ENCODE data around the gene CLDN16. TPM values are rescaled to one million over a fixed set of nuclear protein-coding genes. Genes with fewer than 3 reads are reported as not detected.

Gene CLDN16
- total RNA-seq, 2 donors from 2014 or later: not detected

- intact Hi-C loops (cut with DNase I): no loop called here
- no peak for DNase-seq (ENCODE audit: low spot score)
These were observed 42.9 kb downstream of the CLDN16 start for GRCh38 chr3:190430906-190431305.

- no peak for DNase-seq (ENCODE audit: low spot score)
- intact Hi-C loops (cut with DNase I): no loop called here
These were observed 44.3 kb downstream of the CLDN16 start for GRCh38 chr3:190432216-190432615.

GRCh38 chr3:190433626-190434025 is 45.7 kb downstream of the CLDN16 start:
- intact Hi-C loops (cut with DNase I): no loop called here

GRCh38 chr3:190435618-190436017 is 47.7 kb downstream of the CLDN16 start:
- intact Hi-C loops (cut with DNase I): loop anchor here in 1 of 2 donors (5.0 kb wide), 1 partner anchor 502 kb away; no protein-coding TSS in a partner anchor
- DNase-seq (ENCODE audit: low spot score): no peak

More at GRCh38 chr3:190433626-190434025, 45.7 kb downstream of the CLDN16 start:
- no peak for DNase-seq (ENCODE audit: low spot score)

- intact Hi-C loops (cut with DNase I): loop anchor here in 1 of 2 donors (5.0 kb wide), 1 partner anchor 501 kb away; no protein-coding TSS in a partner anchor
- DNase-seq (ENCODE audit: low spot score): no peak
These were observed 48.4 kb downstream of the CLDN16 start for GRCh38 chr3:190436331-190436730.

GRCh38 chr3:190442240-190442639 is 54.3 kb downstream of the CLDN16 start:
- no peak for DNase-seq (ENCODE audit: low spot score)
- intact Hi-C loops (cut with DNase I): no loop called here

- DNase-seq (ENCODE audit: low spot score): no peak
- intact Hi-C loops (cut with DNase I): no loop called here
These were observed 55.3 kb downstream of the CLDN16 start for GRCh38 chr3:190443257-190443656.

GRCh38 chr3:190444006-190444405 is 56.0 kb downstream of the CLDN16 start:
- no peak for DNase-seq (ENCODE audit: low spot score)
- intact Hi-C loops (cut with DNase I): no loop called here

- intact Hi-C loops (cut with DNase I): no loop called here
- no peak for DNase-seq (ENCODE audit: low spot score)
These were observed 56.7 kb downstream of the CLDN16 start for GRCh38 chr3:190444576-190445145.

- intact Hi-C loops (cut with DNase I): no loop called here
- DNase-seq (ENCODE audit: low spot score): no peak
These were observed 58.8 kb downstream of the CLDN16 start for GRCh38 chr3:190446573-190447279.

- intact Hi-C loops (cut with DNase I): no loop called here
- no peak for DNase-seq (ENCODE audit: low spot score)
These were observed 60.3 kb downstream of the CLDN16 start for GRCh38 chr3:190448256-190448655.

- no peak for DNase-seq (ENCODE audit: low spot score)
- intact Hi-C loops (cut with DNase I): no loop called here
These were observed 61.8 kb downstream of the CLDN16 start, which contains the start of gene TMEM207 for GRCh38 chr3:190449801-190450200. Gene TMEM207, minus strand, starts transcription at chr3:190449901. Its CDS starts 92 bp downstream, at chr3:190449809.

- intact Hi-C loops (cut with DNase I): no loop called here
- no peak for DNase-seq (ENCODE audit: low spot score)
These were observed 67.9 kb downstream of the CLDN16 start for GRCh38 chr3:190455828-190456227.

- intact Hi-C loops (cut with DNase I): no loop called here
- no peak for DNase-seq (ENCODE audit: low spot score)
These were observed 68.8 kb downstream of the CLDN16 start for GRCh38 chr3:190456770-190457169.

- intact Hi-C loops (cut with DNase I): no loop called here
- DNase-seq (ENCODE audit: low spot score): no peak
These were observed 70.1 kb downstream of the CLDN16 start for GRCh38 chr3:190458040-190458439.

Other genes starting within 250 kb of the CLDN16 start
- 1 to 10 TPM in 1 of 2 donors, under 1 TPM in 1; 0.46 to 1.1 TPM for gene CLDN1, start 65.7 kb upstream of the CLDN16 start, total RNA-seq
- not detected for gene TMEM207, start 61.7 kb downstream of the CLDN16 start, total RNA-seq
- gene IL1RAP, start 125.9 kb downstream of the CLDN16 start, total RNA-seq: 10 to 100 TPM; 10.2 to 17.2 TPM